ENCODE results near the gene FEV. TPM values are rescaled to one million over a fixed set of nuclear protein-coding genes. Genes with fewer than 3 reads are reported as not detected.

Gene FEV
- total RNA-seq, result 1 to 10 TPM in 2 of 3 donors, under 1 TPM in 1; 0.63 to 2.7 (median 1.8) TPM
- long read RNA-seq, donor 1, partial matches to known transcripts, result 0 of 1 reads
- long read RNA-seq, donor 1, other reads (novel, unspliced or antisense), result 0 of 1 reads
- long read RNA-seq, donor 2, partial matches to known transcripts, result 1 of 1 reads
- long read RNA-seq, donor 2, other reads (novel, unspliced or antisense), result 0 of 1 reads

DNA sequence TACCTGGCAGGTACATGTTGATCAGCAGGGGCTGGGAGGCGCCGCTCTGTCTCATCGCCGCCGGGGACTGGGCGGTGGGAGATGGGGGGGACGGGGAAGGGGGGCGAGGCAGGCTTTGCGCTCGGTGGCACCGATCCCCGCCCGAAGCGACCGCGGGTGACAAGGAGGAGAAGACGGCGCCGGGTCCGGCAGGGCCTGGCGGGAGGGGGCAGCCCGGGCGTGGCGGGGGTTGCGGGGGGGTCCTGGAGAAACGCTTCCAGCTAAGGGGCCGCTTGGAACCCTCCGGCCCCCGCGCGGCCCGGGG lies at the start of gene FEV:
TSS of gene FEV (minus strand) at position 164 of the 304 bp plus-strand sequence. CDS start at position 55, 109 bp downstream.
- Histone ChIP-seq H3K4me3 (no peak within 1 kb of the TSS), H3K4me1 (ENCODE audit: low read depth) (peaks cover 23% of the 10 kb centered on the region), H3K9me3 (no peaks in the 10 kb centered on the region), H3K36me3 (ENCODE audit: low read depth) (no peaks in the 10 kb centered on the region)
- ATAC-seq (no peak), DNase-seq (no peak)
- TF ChIP-seq, protein P1, sequence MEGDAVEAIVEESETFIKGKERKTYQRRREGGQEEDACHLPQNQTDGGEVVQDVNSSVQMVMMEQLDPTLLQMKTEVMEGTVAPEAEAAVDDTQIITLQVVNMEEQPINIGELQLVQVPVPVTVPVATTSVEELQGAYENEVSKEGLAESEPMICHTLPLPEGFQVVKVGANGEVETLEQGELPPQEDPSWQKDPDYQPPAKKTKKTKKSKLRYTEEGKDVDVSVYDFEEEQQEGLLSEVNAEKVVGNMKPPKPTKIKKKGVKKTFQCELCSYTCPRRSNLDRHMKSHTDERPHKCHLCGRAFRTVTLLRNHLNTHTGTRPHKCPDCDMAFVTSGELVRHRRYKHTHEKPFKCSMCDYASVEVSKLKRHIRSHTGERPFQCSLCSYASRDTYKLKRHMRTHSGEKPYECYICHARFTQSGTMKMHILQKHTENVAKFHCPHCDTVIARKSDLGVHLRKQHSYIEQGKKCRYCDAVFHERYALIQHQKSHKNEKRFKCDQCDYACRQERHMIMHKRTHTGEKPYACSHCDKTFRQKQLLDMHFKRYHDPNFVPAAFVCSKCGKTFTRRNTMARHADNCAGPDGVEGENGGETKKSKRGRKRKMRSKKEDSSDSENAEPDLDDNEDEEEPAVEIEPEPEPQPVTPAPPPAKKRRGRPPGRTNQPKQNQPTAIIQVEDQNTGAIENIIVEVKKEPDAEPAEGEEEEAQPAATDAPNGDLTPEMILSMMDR (IDR thresholded peaks at IDR 0.05), result no peak
- intact Hi-C loops (cut with DNase I, micrococcal nuclease), result no loop called here

- ATAC-seq (no peak), DNase-seq (no peak)
- TF ChIP-seq, protein P1 (IDR thresholded peaks at IDR 0.05), result no peak
- Histone ChIP-seq H3K4me3 (no peak overlapping the region), H3K36me3 (ENCODE audit: low read depth) (no peaks in the 10 kb centered on the region), H3K9me3 (no peaks in the 10 kb centered on the region), H3K4me1 (ENCODE audit: low read depth) (no peaks in the 10 kb centered on the region)
- intact Hi-C loops (cut with DNase I, micrococcal nuclease), result loop anchor here in 1 of 2 donors (10.0 kb wide), 1 partner anchor 123 kb away; no protein-coding TSS in a partner anchor
Observed at GRCh38 chr2:219032051-219032745, 47.2 kb upstream of the FEV start.

DNA sequence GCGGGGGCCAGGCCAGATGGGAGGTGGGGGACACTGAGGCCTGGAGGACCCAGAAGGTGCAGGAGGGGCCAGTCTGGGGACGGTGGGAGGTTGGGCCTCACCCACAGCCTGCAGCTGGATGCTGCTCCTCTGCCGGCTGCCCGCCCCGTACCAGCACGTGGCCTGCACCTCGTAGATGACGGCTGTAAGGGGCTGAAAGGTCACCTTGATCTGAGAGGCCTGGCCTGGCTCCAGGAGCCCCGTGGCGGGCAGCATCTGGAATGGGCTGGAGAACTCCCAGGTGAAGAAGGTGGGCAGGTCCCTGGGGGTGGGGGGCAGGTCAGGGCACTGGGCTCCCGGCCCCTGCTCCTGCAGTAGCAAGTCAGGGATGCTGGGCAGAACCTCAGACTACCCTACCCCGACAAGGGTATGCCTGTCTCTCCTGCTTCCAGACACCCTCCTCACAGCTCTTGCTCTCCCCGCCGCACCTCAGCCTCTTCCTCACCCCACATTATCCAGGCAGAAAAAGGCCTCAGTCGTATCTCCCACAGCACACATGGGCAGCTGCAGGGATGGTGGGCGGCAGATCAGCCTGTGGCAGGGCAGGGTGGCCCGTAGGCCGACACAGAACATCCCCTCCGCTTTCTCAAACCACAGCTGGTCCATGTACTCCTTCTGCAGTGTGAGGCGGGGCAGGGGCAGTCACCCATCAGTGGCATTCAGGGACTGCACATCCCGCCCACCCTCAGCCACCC lies 46.2 kb upstream of the FEV start:
- ATAC-seq, result no peak
- H3K9me3 ChIP-seq, result no peaks in the 10 kb centered on the region

GRCh38 chr2:219030177-219030940 lies 45.4 kb upstream of the FEV start:
- TF ChIP-seq, protein P1 (IDR thresholded peaks at IDR 0.05), result no peak

More for the DNA sequence above, 46.2 kb upstream of the FEV start:
- intact Hi-C loops (cut with DNase I, micrococcal nuclease), result loop anchor here in 1 of 2 donors (10.0 kb wide), 1 partner anchor 124 kb away; no protein-coding TSS in a partner anchor
- H3K4me1 ChIP-seq (ENCODE audit: low read depth), result no peaks in the 10 kb centered on the region
- TF ChIP-seq, protein P1 (IDR thresholded peaks at IDR 0.05), result no peak
- no peak overlapping the region for H3K4me3 ChIP-seq
- DNase-seq, result no peak
- no peaks in the 10 kb centered on the region for H3K36me3 ChIP-seq (ENCODE audit: low read depth)

DNA sequence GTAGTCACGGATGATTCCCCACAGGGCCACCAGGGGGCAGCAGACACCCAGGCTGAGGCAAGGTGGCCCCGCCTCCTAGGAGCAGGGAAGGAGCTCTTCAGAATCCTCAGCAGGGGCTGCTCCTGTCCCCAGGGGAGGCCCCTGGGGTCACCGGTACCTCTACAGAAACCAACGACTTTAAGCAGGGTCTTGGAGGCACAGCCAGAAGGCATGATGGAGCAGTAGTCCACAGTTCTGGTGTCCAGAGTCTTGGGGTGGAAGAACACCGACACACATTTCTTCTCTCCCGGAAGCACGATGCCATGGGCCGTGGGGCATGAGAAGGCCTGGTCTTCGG lies 44.8 kb upstream of the FEV start:
- Histone ChIP-seq H3K36me3 (ENCODE audit: low read depth) (no peaks in the 10 kb centered on the region), H3K9me3 (no peaks in the 10 kb centered on the region), H3K4me3 (no peak overlapping the region), H3K4me1 (ENCODE audit: low read depth) (no peaks in the 10 kb centered on the region)
- ATAC-seq (peak; percentile 98), DNase-seq (peak; percentile 80 to 91 (median 90))
- intact Hi-C loops (cut with DNase I, micrococcal nuclease), result loop anchor here in 1 of 2 donors (10.0 kb wide), 1 partner anchor 125 kb away; no protein-coding TSS in a partner anchor
- TF ChIP-seq, protein P1 (IDR thresholded peaks at IDR 0.05), result peak; percentile 98

More at GRCh38 chr2:219030177-219030940, 45.4 kb upstream of the FEV start:
- no peak overlapping the region for H3K4me3 ChIP-seq
- intact Hi-C loops (cut with DNase I, micrococcal nuclease), result loop anchor here in 1 of 2 donors (10.0 kb wide), 1 partner anchor 124 kb away; no protein-coding TSS in a partner anchor
- ATAC-seq (peak; percentile 5), DNase-seq (no peak)
- no peaks in the 10 kb centered on the region for H3K9me3 ChIP-seq
- H3K36me3 ChIP-seq (ENCODE audit: low read depth), result no peaks in the 10 kb centered on the region
- no peaks in the 10 kb centered on the region for H3K4me1 ChIP-seq (ENCODE audit: low read depth)
